DND-41 (cell line): ENCODE measurements around the gene A4GNT.

Experiments used
- ATAC-seq: fragments of 200-7000 bp; cut with Tn5 transposase; 3 replicates; pipeline ENCODE4 v1.9.1; 2021; ENCODE audit warnings: low read depth; ENCODE audit not compliant: insufficient read depth
- DNase-seq: peaks from one replicate; pipeline ENCODE4 v3.0.0-alpha.2; 2020
- H2AFZ ChIP-seq: 2 replicates; pipeline ENCODE4 v1.6.0; 2012; ENCODE audit warnings: low read depth, low read length
- H3K27ac ChIP-seq: 2 replicates; pipeline ENCODE4 v1.5.1; 2012; ENCODE audit warnings: low read length, inconsistent platforms
- H3K27me3 ChIP-seq: fragments of 200-600 bp; sonication (generic); 2 replicates; pipeline ENCODE4 v1.6.0; 2012; ENCODE audit warnings: low read length, mild to moderate bottlenecking, inconsistent platforms; ENCODE audit not compliant: insufficient read depth, poor library complexity
- H3K36me3 ChIP-seq: 2 replicates; pipeline ENCODE4 v1.5.1; 2012; ENCODE audit warnings: low read length, inconsistent platforms; ENCODE audit not compliant: insufficient read depth
- H3K4me1 ChIP-seq: 2 replicates; pipeline ENCODE4 v1.5.1; 2012; ENCODE audit warnings: mild to moderate bottlenecking, low read length; ENCODE audit not compliant: insufficient read depth
- H3K4me2 ChIP-seq: 2 replicates; pipeline ENCODE4 v1.6.0; 2012; ENCODE audit warnings: mild to moderate bottlenecking, moderate library complexity, low read length, inconsistent platforms; ENCODE audit not compliant: insufficient read depth
- H3K4me3 ChIP-seq, 2 experiments: fragments of 200-600 bp in 1 of 2; shearing (Covaris generic) in 1 of 2; 2 replicates each; pipeline ENCODE4 v1.5.1; 2012 to 2016; ENCODE audit warnings: inconsistent platforms in 2 of 2, low read length in 2 of 2, mild to moderate bottlenecking in 2 of 2, low read depth in 1 of 2, moderate library complexity in 1 of 2
- H3K79me2 ChIP-seq: 2 replicates; pipeline ENCODE4 v1.6.0; 2012; ENCODE audit warnings: low read length, inconsistent platforms; ENCODE audit not compliant: insufficient read depth
- H3K9ac ChIP-seq: 2 replicates; pipeline ENCODE4 v1.6.0; 2012; ENCODE audit warnings: low read depth, mild to moderate bottlenecking, inconsistent platforms, low read length, moderate library complexity
- H3K9me3 ChIP-seq: 2 replicates; pipeline ENCODE4 v1.5.1; 2012; ENCODE audit warnings: low read length, moderate library complexity, mild to moderate bottlenecking, inconsistent platforms; ENCODE audit not compliant: insufficient read depth, severe bottlenecking
- H4K20me1 ChIP-seq: 2 replicates; pipeline ENCODE4 v1.6.0; 2012; ENCODE audit warnings: low read length; ENCODE audit not compliant: insufficient read depth
- CTCF ChIP-seq: IDR thresholded peaks from 2 replicates; pipeline ENCODE4 v1.5.1; 2012; ENCODE audit warnings: borderline replicate concordance, low read length, moderate library complexity, mild to moderate bottlenecking; ENCODE audit not compliant: poor library complexity, severe bottlenecking; ENCODE audit errors: extremely low read depth
- EZH2 ChIP-seq: IDR thresholded peaks from 3 replicates; pipeline ENCODE4 v1.6.1; 2012; ENCODE audit warnings: borderline replicate concordance, low read depth, mild to moderate bottlenecking, moderate library complexity, low read length, inconsistent platforms; ENCODE audit not compliant: severe bottlenecking

A4GNT gene

DNA sequence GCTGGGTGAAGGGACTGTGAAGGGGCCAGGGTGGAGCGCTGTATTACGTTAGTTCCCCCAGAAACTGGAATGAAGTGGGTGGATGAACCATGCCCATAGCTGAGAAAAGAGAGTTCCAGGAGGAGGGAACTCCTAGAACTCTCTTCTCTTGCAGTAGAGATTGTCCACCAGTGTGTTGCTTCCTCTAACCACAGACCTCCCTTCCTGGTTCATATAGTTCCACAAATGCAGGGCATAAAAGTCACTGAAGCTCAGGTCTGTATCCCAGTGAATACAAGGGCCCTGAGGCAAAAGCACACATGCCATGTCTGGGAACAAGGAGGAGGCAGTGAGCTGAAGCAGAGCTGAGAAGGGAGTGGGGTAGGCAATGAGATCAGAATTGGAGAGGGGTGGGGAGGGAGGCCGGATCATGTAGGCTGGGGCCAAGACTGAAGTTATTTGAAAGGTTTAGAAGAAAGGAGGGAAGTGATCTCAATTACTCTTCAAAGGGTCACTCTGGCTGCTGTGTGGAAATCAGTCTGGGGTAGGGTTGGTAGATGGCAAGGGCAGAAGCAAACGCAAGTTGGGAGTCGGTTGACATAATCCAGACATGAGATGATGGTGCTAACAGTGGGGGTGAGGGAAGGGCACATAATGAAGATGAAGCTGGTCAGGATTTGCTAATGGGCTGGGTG is 6.5 kb downstream of the A4GNT start:
- no peaks in the 10 kb centered on the region for H3K36me3 ChIP-seq
- ATAC-seq (no peak), DNase-seq (no peak)
- H3K4me3 ChIP-seq = no peak overlapping the region
- TF ChIP-seq EZH2 (no peak), CTCF (no peak)
- no peaks in the 10 kb centered on the region for H3K4me1 ChIP-seq
- H3K9ac ChIP-seq = no peak overlapping the region
- H3K4me2 ChIP-seq = no peak overlapping the region
- no peaks in the 10 kb centered on the region for H3K79me2 ChIP-seq
- no peaks in the 10 kb centered on the region for H4K20me1 ChIP-seq
- H3K27ac ChIP-seq = no peak overlapping the region
- no peaks in the 10 kb centered on the region for H3K9me3 ChIP-seq
- peaks cover 14% of the 10 kb centered on the region for H3K27me3 ChIP-seq
- no peak overlapping the region for H2AFZ ChIP-seq

- Histone ChIP-seq H3K4me2 (no peak overlapping the region), H3K9ac (no peak overlapping the region), H3K79me2 (no peaks in the 10 kb centered on the region), H3K4me1 (no peaks in the 10 kb centered on the region), H3K27ac (no peak overlapping the region), H3K4me3 (no peak overlapping the region), H2AFZ (no peak overlapping the region), H3K27me3 (peaks cover 9% of the 10 kb centered on the region), H3K9me3 (no peaks in the 10 kb centered on the region), H4K20me1 (no peaks in the 10 kb centered on the region), H3K36me3 (no peaks in the 10 kb centered on the region)
- no peak for TF ChIP-seq EZH2
- no peak for TF ChIP-seq CTCF
- ATAC-seq = no peak
- DNase-seq = no peak
These were observed 7.4 kb downstream of the A4GNT start for GRCh38 chr3:138124706-138125355.

DNA sequence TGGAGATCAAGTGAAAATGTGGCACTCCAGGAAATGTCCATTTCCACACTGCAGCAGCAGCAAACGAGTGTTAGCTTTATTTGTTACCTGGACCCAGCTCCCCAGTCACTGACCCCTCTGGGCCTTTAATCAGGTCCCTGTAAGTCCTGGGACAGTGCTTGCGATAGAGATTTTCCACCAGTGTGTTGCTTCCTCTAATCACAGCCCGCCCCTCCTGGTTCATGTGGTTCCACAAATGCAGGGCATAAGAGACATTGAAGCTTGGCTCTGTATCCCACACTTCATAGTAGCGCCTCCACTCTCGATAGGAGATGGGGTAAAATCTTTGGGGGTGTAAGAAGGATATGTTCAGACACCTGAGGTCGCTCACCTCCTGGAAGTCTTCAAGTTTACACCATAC is 8.0 kb downstream of the A4GNT start:
- TF ChIP-seq CTCF = no peak
- Histone ChIP-seq H3K36me3 (no peaks in the 10 kb centered on the region), H3K27me3 (peaks cover 6% of the 10 kb centered on the region), H2AFZ (no peak overlapping the region), H3K79me2 (no peaks in the 10 kb centered on the region), H3K9ac (no peak overlapping the region), H3K4me1 (no peaks in the 10 kb centered on the region), H3K4me2 (no peak overlapping the region), H3K4me3 (no peak overlapping the region), H3K27ac (no peak overlapping the region), H3K9me3 (no peaks in the 10 kb centered on the region), H4K20me1 (no peaks in the 10 kb centered on the region)
- no peak for DNase-seq
- no peak for ATAC-seq

GRCh38 chr3:138119423-138119766 is 12.8 kb downstream of the A4GNT start:
- Histone ChIP-seq H3K79me2 (no peaks in the 10 kb centered on the region), H3K27ac (no peak overlapping the region), H3K9ac (no peak overlapping the region), H3K36me3 (no peaks in the 10 kb centered on the region), H3K9me3 (no peaks in the 10 kb centered on the region), H2AFZ (no peak overlapping the region), H3K27me3 (no peaks in the 10 kb centered on the region), H3K4me1 (no peaks in the 10 kb centered on the region), H3K4me3 (no peak overlapping the region), H4K20me1 (no peaks in the 10 kb centered on the region), H3K4me2 (no peak overlapping the region)
- ATAC-seq (no peak), DNase-seq (no peak)
- TF ChIP-seq EZH2 = no peak
- no peak for TF ChIP-seq CTCF
